Measurements from ENCODE around the gene SULT6B1.

The SULT6B1 gene

GRCh38 chr2:37153224-37153623 lies 35.2 kb downstream of the SULT6B1 start:
- no peak for DNase-seq

GRCh38 chr2:37149626-37150322 lies 38.7 kb downstream of the SULT6B1 start:
- no peak for DNase-seq

- DNase-seq: no peak
Measured at GRCh38 chr2:37148325-37148724, 40.1 kb downstream of the SULT6B1 start.

- DNase-seq: no peak
Measured at GRCh38 chr2:37146062-37146461, 42.4 kb downstream of the SULT6B1 start.

- no peak for DNase-seq
Measured at GRCh38 chr2:37143974-37144373, 44.5 kb downstream of the SULT6B1 start.

GRCh38 chr2:37142546-37142945 lies 45.9 kb downstream of the SULT6B1 start:
- no peak for DNase-seq

GRCh38 chr2:37132914-37133313 lies 55.6 kb downstream of the SULT6B1 start:
- DNase-seq: no peak

GRCh38 chr2:37125416-37125815 lies 63.1 kb downstream of the SULT6B1 start:
- DNase-seq: no peak

GRCh38 chr2:37119157-37119556 lies 69.3 kb downstream of the SULT6B1 start:
- DNase-seq: no peak
